ENCODE measurements around the gene BTG4.

Gene BTG4

DNA sequence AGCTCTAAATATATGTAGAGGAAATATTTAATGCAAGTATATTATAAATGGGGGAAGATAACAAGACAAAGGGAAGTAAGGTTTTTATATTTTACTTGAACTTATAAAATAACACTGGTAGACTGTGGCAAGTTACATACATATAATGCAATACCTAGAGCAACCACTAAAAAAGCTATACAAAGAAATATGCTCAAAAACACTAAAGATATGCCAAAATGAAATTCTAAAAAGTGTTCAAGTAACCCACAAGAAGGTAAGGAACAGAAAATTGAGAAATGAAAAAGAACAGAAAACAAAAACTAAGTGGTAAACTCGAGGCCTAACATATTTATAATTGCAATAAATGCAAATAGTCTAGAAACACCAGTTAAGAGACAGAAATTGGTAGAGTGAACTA, 32.5 kb downstream of the BTG4 start:
- no peaks in the 10 kb centered on the region for H3K36me3 ChIP-seq
- no peaks in the 10 kb centered on the region for H3K27me3 ChIP-seq
- H3K9me3 ChIP-seq (replicated peaks in 1 of 11): peaks cover 30 to 65% (median 44%) of the 10 kb centered on the region in 11 experiments
- no peaks in the 10 kb centered on the region for H4K20me1 ChIP-seq
- no peak overlapping the region for H3K4me3 ChIP-seq
- H3K27ac ChIP-seq: no peak overlapping the region
- H3K4me1 ChIP-seq: peaks cover 0 to 15% (median 5%) of the 10 kb centered on the region in 10 experiments; a peak in 10 of 20 replicates
- H3K9ac ChIP-seq: no peak overlapping the region
- no peak for TF ChIP-seq Cebpa-rat (IDR thresholded peaks at IDR 0.05)
- H3K4me2 ChIP-seq: peak overlapping the region in 1 of 11 experiments; percentile 12; a peak in 1 of 22 replicates

DNA sequence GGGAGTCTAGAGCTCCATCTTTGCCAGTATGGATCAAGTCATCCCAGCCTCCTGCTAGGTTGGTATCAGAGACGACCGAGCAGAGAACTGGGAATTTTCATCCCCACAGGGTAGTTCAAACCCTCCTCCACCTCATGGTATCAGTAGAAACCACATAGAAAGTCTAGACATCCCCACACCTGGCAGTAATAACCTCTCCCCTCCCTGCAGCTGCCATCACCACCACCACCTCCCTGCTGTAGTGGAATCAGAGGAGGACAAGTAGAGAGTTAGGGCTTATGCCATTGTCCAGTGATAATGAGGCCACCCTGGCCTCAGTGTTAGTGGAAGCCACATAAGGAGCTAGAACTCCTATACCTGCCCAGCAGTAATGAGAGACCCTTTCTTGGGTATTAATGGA, 34.3 kb downstream of the BTG4 start:
- no peak overlapping the region for H3K4me2 ChIP-seq
- H3K9me3 ChIP-seq (replicated peaks in 1 of 11): peaks cover 23 to 60% (median 36%) of the 10 kb centered on the region in 11 experiments
- H3K9ac ChIP-seq: no peak overlapping the region
- H3K27ac ChIP-seq: no peak overlapping the region
- H3K4me1 ChIP-seq: peaks cover 0 to 15% (median 5%) of the 10 kb centered on the region in 10 experiments; a peak in 10 of 20 replicates
- no peak for TF ChIP-seq Cebpa-rat (IDR thresholded peaks at IDR 0.05)
- H4K20me1 ChIP-seq: no peaks in the 10 kb centered on the region
- H3K4me3 ChIP-seq: no peak overlapping the region
- no peaks in the 10 kb centered on the region for H3K36me3 ChIP-seq
- H3K27me3 ChIP-seq: no peaks in the 10 kb centered on the region

DNA sequence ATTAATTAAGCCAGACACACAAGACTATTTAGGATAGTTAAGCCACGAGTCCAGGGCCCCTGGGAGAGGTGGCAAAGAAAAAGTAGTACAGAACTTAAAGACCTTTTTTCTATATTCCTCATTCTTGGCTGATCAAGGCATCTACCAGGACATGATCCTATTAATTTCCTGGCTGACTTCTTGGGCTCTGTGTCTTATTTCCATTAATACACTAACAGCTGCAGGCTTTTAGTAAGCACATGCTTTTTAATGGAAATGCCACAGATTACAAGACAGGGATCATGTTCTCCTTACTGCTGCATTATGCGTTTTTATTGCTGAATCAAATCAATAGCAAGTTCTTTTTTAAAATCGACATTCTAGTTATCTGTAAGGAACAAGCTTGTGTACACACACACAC, 35.2 kb downstream of the BTG4 start:
- TF ChIP-seq Cebpa-rat (IDR thresholded peaks at IDR 0.05): no peak

DNA sequence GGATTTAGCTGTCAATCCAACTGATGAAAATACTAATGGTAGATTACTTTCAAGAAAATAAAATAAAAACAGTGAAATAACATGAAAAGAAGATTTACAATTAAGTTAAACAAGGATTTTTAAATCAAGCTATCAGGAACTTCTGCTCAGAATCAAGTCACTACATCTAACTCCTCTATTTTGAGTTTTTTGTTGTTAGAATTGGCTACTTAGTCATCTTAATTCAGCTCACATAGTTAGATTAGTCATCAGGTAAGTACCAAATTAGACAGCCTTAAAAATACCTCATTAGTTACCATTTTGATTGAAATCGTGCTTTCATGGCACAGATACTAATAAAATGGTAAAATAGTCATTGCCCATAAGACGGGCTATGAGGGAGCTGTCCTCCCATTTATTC, 35.8 kb downstream of the BTG4 start:
- no peak overlapping the region for H3K4me3 ChIP-seq
- H3K4me1 ChIP-seq: peaks cover 0 to 15% (median 5%) of the 10 kb centered on the region in 10 experiments; a peak in 11 of 20 replicates

More for the DNA sequence above, 35.2 kb downstream of the BTG4 start:
- H4K20me1 ChIP-seq: no peaks in the 10 kb centered on the region
- H3K9ac ChIP-seq: no peak overlapping the region
- no peak overlapping the region for H3K27ac ChIP-seq
- H3K4me3 ChIP-seq: no peak overlapping the region
- no peaks in the 10 kb centered on the region for H3K36me3 ChIP-seq
- H3K4me2 ChIP-seq: no peak overlapping the region
- H3K27me3 ChIP-seq: no peaks in the 10 kb centered on the region
- peaks cover 26 to 52% (median 31%) of the 10 kb centered on the region in 11 experiments; a peak in 21 of 22 replicates for H3K9me3 ChIP-seq (replicated peaks in 1 of 11)
- peaks cover 0 to 15% (median 5%) of the 10 kb centered on the region in 10 experiments; a peak in 11 of 20 replicates for H3K4me1 ChIP-seq

DNA sequence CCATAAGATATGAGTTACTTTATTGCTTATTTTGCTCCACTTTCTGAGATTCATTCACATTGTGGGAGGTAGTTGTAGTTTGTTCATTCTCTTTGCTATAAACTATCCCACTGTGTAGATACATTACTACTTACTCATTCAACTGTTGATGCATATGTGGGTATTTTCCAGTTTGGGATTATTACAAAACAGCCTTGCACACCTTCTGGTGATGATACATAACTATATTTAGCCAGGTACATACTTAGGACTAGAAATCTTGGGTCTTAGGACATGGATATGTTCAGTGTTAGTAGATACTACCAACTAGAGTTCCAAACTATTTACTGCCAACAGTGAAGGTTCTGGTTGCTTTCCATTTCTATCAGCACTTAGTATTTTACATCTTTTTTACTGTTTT, 37.8 kb downstream of the BTG4 start:
- TF ChIP-seq Cebpa-rat (IDR thresholded peaks at IDR 0.05): no peak
- Histone ChIP-seq H3K9ac (no peak overlapping the region), H3K4me2 (no peak overlapping the region), H3K36me3 (no peaks in the 10 kb centered on the region), H3K4me1 (peaks cover 7 to 15% (median 14%) of the 10 kb centered on the region in 10 experiments), H3K27ac (no peak overlapping the region), H3K4me3 (no peak overlapping the region), H4K20me1 (no peaks in the 10 kb centered on the region), H3K9me3 (replicated peaks in 1 of 11) (peaks cover 19 to 43% (median 27%) of the 10 kb centered on the region in 11 experiments; a peak in 21 of 22 replicates), H3K27me3 (no peaks in the 10 kb centered on the region)

More for the DNA sequence above, 35.8 kb downstream of the BTG4 start:
- TF ChIP-seq Cebpa-rat (IDR thresholded peaks at IDR 0.05): no peak
- Histone ChIP-seq H4K20me1 (no peaks in the 10 kb centered on the region), H3K36me3 (no peaks in the 10 kb centered on the region), H3K9me3 (replicated peaks in 1 of 11) (peaks cover 21 to 48% (median 29%) of the 10 kb centered on the region in 11 experiments; a peak in 21 of 22 replicates), H3K9ac (no peak overlapping the region), H3K4me2 (no peak overlapping the region), H3K27me3 (no peaks in the 10 kb centered on the region), H3K27ac (no peak overlapping the region)

DNA sequence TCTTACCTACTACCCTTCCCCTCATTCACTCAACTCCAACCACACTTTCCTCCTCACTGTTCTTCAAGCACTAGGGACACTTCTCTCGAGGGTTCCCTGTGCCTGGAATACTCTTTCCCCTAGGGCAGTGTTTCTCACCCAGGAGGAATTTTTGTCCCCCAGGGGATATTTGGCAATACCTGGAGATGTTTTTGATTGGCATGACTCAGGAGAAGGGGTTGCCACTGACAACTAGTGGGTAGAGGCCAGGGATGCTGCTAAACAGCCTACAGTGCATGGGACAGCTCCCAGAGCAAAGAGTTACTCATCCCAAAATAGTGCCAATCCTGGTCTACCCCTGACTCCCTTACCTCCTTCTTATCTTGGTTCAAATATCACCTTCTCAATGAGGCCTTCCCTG, 40.0 kb downstream of the BTG4 start:
- H3K4me3 ChIP-seq: no peak overlapping the region
- H3K27me3 ChIP-seq: no peaks in the 10 kb centered on the region
- no peak overlapping the region for H3K9ac ChIP-seq
- H3K9me3 ChIP-seq (replicated peaks in 1 of 11): peaks cover 16 to 35% (median 22%) of the 10 kb centered on the region in 11 experiments; a peak in 21 of 22 replicates
- H3K27ac ChIP-seq: no peak overlapping the region
- TF ChIP-seq Cebpa-rat (IDR thresholded peaks at IDR 0.05): no peak
- no peaks in the 10 kb centered on the region for H4K20me1 ChIP-seq
- no peak overlapping the region for H3K4me2 ChIP-seq
- H3K4me1 ChIP-seq: peaks cover 12 to 20% (median 18%) of the 10 kb centered on the region in 10 experiments
- no peaks in the 10 kb centered on the region for H3K36me3 ChIP-seq

DNA sequence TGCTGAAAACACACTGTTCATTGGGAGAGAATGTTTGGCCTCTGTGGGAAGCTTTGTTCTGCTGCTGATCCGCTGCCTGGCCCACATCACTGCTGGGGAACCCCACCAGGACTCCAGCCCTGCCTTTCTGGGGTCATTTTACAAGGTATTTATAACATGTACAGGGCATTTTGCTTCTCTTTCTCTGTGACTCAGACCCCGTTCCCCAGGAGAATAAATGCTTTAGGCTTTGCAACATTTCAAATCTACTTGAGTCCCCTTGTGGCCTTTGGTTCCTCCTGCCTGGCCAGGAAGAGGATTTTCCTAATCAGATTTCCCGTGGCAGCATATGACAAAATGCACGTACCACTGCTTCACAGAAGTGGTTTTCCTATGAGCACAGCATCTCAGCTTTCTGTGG, 43.0 kb downstream of the BTG4 start:
- Histone ChIP-seq H3K27ac (peak overlapping the region in 5 of 11 experiments; percentile 36 to 72 (median 64); a peak in 9 of 22 replicates), H3K27me3 (no peaks in the 10 kb centered on the region), H3K4me2 (peak overlapping the region; percentile 36 to 76 (median 63)), H3K9ac (peak overlapping the region in 3 of 11 experiments; percentile 11 to 58 (median 21); a peak in 4 of 22 replicates), H4K20me1 (no peaks in the 10 kb centered on the region), H3K36me3 (no peaks in the 10 kb centered on the region), H3K9me3 (replicated peaks in 1 of 11) (peaks cover 0 to 12% (median 5%) of the 10 kb centered on the region in 11 experiments; a peak in 9 of 22 replicates), H3K4me1 (peaks cover 12 to 20% (median 18%) of the 10 kb centered on the region in 10 experiments), H3K4me3 (no peak overlapping the region)
- TF ChIP-seq Cebpa-rat (IDR thresholded peaks at IDR 0.05): peak in 2 of 11 experiments; percentile 57 to 58; a peak in 3 of 22 replicates

DNA sequence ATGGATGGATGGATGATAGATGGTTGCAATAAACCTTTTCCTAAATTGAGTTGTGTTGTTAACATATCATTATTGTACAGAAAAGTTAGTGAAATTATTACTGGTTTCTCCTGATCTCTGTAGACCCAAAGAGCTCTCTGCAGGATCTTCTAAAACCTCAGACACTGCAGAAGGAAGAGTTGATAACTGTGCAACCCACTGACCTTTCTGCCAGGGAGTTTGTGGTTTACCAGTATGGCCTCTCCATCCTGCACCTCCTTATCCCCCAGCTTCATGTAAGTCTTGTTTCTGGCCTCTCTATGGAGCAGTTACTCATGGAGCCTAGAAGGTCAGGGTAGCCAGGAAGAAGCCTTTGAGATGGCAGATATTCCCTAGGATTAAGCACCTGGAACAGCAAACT, 45.6 kb downstream of the BTG4 start:
- peaks cover 12 to 20% (median 18%) of the 10 kb centered on the region in 10 experiments for H3K4me1 ChIP-seq
- no peaks in the 10 kb centered on the region for H3K9me3 ChIP-seq (replicated peaks in 1 of 11)
- no peak for TF ChIP-seq Cebpa-rat (IDR thresholded peaks at IDR 0.05)
- no peak overlapping the region for H3K4me3 ChIP-seq
- H3K36me3 ChIP-seq: no peaks in the 10 kb centered on the region
- H4K20me1 ChIP-seq: no peaks in the 10 kb centered on the region
- H3K27ac ChIP-seq: no peak overlapping the region
- no peaks in the 10 kb centered on the region for H3K27me3 ChIP-seq
- no peak overlapping the region for H3K9ac ChIP-seq
- no peak overlapping the region for H3K4me2 ChIP-seq

DNA sequence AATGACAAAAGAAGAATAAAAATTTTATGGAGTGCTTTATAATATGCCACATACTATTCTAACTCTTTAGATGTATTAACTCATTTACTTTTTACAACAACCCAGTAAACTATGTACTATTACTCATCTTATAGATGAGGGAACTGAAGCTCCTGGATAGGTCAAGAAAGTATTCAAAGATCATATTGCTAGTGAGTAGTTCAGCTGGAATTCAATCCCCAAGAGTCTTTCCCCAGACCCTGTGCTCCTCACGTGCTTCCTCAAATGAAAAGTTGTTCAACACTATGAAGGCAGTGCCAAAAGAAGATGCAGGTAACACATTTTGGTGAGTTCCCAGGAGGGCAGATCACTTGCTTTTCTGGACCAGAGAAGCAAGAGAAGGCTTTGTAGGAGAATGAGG, 46.8 kb downstream of the BTG4 start:
- Histone ChIP-seq H3K9me3 (replicated peaks in 1 of 11) (no peaks in the 10 kb centered on the region), H4K20me1 (no peaks in the 10 kb centered on the region), H3K4me3 (no peak overlapping the region), H3K27ac (no peak overlapping the region), H3K4me2 (peak overlapping the region in 1 of 11 experiments; percentile 29; a peak in 1 of 22 replicates), H3K27me3 (no peaks in the 10 kb centered on the region), H3K36me3 (no peaks in the 10 kb centered on the region), H3K9ac (no peak overlapping the region), H3K4me1 (peaks cover 12 to 20% (median 18%) of the 10 kb centered on the region in 10 experiments)
- no peak for TF ChIP-seq Cebpa-rat (IDR thresholded peaks at IDR 0.05)

DNA sequence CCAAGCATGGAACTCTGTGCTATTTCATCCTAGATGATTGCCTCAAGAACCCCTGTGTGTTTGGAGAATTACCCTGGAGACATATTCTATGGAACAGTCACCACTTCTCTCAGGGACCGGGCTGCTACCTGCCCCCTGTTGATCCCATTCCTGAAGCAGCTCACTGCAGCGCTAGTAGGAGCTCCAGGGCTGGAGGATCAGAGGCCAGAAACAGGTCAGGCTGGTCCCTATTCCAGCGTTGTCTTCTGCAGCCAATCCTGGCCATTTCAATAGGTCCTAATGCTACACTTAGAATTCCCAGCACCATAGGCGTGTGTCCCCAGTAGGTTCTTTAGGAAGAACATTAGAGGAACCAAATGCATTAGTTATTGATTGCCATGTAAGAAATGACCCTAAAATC, 48.9 kb downstream of the BTG4 start:
- H3K4me3 ChIP-seq: no peak overlapping the region
- H3K27me3 ChIP-seq: no peaks in the 10 kb centered on the region
- no peak for TF ChIP-seq Cebpa-rat (IDR thresholded peaks at IDR 0.05)
- no peak overlapping the region for H3K9ac ChIP-seq
- H3K27ac ChIP-seq: no peak overlapping the region
- H3K4me2 ChIP-seq: no peak overlapping the region
- no peaks in the 10 kb centered on the region for H4K20me1 ChIP-seq
- no peaks in the 10 kb centered on the region for H3K36me3 ChIP-seq
- no peaks in the 10 kb centered on the region for H3K9me3 ChIP-seq (replicated peaks in 1 of 11)
- H3K4me1 ChIP-seq: no peaks in the 10 kb centered on the region; a peak in 2 of 20 replicates
